ENCODE results near the gene ABLIM1. TPM values are rescaled to one million over a fixed set of nuclear protein-coding genes. Genes with fewer than 3 reads are reported as not detected.

Gene ABLIM1
- total RNA-seq, 1 donor from 2014 or later: 87.7 TPM

- H3K36me3 ChIP-seq: no peaks in the 10 kb centered on the region
- intact Hi-C loops (cut with DNase I): no loop called here
- H3K27me3 ChIP-seq: no peaks in the 10 kb centered on the region
- TF ChIP-seq, protein P1, sequence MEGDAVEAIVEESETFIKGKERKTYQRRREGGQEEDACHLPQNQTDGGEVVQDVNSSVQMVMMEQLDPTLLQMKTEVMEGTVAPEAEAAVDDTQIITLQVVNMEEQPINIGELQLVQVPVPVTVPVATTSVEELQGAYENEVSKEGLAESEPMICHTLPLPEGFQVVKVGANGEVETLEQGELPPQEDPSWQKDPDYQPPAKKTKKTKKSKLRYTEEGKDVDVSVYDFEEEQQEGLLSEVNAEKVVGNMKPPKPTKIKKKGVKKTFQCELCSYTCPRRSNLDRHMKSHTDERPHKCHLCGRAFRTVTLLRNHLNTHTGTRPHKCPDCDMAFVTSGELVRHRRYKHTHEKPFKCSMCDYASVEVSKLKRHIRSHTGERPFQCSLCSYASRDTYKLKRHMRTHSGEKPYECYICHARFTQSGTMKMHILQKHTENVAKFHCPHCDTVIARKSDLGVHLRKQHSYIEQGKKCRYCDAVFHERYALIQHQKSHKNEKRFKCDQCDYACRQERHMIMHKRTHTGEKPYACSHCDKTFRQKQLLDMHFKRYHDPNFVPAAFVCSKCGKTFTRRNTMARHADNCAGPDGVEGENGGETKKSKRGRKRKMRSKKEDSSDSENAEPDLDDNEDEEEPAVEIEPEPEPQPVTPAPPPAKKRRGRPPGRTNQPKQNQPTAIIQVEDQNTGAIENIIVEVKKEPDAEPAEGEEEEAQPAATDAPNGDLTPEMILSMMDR (IDR thresholded peaks at IDR 0.05): no peak
- H3K9me3 ChIP-seq: no peaks in the 10 kb centered on the region
- H3K4me3 ChIP-seq: no peak overlapping the region
- no peak for DNase-seq (ENCODE audit: low spot score in 2 of 2)
- no peak overlapping the region for H3K27ac ChIP-seq
- H3K4me1 ChIP-seq: no peaks in the 10 kb centered on the region
These were observed 64.1 kb downstream of the ABLIM1 start for GRCh38 chr10:114593816-114594468.

GRCh38 chr10:114593240-114593792, 64.8 kb downstream of the ABLIM1 start:
- Histone ChIP-seq H3K9me3 (no peaks in the 10 kb centered on the region), H3K27me3 (no peaks in the 10 kb centered on the region), H3K4me3 (no peak overlapping the region), H3K36me3 (no peaks in the 10 kb centered on the region), H3K4me1 (no peaks in the 10 kb centered on the region), H3K27ac (no peak overlapping the region)
- intact Hi-C loops (cut with DNase I): no loop called here
- TF ChIP-seq, protein P1 (IDR thresholded peaks at IDR 0.05): no peak
- no peak for DNase-seq (ENCODE audit: low spot score in 2 of 2)

DNA sequence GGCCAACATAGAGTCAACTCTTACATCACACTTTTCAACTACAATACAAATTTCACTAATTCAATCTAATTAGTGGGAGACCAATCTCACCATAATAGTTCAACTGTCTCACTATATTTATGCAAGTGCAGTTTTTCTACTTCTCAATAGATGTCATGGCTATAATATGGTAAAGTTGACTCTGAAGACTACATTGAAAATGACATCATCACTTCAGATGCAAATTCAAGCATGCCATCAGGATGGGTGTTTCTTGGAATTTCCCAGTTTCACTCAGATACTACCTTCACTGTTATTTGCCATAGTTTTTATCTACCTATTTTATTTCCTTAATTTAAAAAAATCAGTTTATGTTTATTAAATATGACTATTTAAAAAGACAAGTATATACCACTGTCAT, 67.1 kb downstream of the ABLIM1 start:
- no peaks in the 10 kb centered on the region for H3K36me3 ChIP-seq
- no peaks in the 10 kb centered on the region for H3K4me1 ChIP-seq
- intact Hi-C loops (cut with DNase I): no loop called here
- H3K27ac ChIP-seq: no peak overlapping the region
- H3K4me3 ChIP-seq: no peak overlapping the region
- no peaks in the 10 kb centered on the region for H3K9me3 ChIP-seq
- H3K27me3 ChIP-seq: no peaks in the 10 kb centered on the region
- TF ChIP-seq, protein P1 (IDR thresholded peaks at IDR 0.05): no peak
- DNase-seq (ENCODE audit: low spot score in 2 of 2): no peak

DNA sequence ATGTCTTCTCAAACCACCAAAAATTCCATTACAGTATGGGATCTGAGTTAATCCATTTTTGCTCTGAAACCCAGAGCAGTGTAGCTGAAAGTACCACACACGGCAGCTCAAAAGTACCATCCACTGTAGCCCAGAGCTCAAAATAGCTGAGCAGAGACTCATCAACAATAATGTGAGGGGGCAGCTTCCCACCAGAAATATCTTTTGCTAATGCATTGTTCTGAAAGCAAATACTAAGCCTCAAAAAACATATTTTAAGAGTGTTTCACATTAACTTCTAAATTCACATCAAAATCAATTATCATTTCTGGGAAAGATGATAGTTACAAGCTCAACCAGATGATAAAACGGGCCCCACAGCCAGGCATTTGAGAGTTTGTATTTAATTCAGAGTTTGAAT, 73.7 kb downstream of the ABLIM1 start:
- intact Hi-C loops (cut with DNase I): no loop called here
- no peaks in the 10 kb centered on the region for H3K36me3 ChIP-seq
- no peak overlapping the region for H3K27ac ChIP-seq

DNA sequence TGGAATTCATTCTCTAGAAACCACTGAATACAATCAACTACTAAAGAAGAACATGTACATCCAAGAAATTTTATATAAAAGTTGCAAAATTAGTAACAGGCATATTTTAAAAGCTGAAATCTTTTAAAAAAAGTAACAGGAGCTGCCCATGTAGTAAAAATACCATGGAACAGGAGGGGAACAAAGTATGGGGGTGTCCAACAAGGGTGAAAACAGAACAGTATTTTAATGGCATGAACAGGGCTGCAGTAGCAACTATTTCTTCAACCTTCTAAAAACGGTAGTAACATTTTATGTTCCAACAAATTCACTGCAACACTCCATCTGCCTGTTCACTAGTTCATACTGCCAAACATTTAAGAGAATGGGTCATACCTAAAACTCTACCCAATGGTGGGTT, 77.0 kb downstream of the ABLIM1 start:
- no peak for DNase-seq (ENCODE audit: low spot score in 2 of 2)
- Histone ChIP-seq H3K4me1 (peaks cover 0 to 15% of the 10 kb centered on the region in 2 donors), H3K27me3 (no peaks in the 10 kb centered on the region), H3K36me3 (no peaks in the 10 kb centered on the region), H3K27ac (no peak overlapping the region), H3K9me3 (no peaks in the 10 kb centered on the region), H3K4me3 (no peak overlapping the region)
- TF ChIP-seq, protein P1 (IDR thresholded peaks at IDR 0.05): no peak
- intact Hi-C loops (cut with DNase I): no loop called here

More for the DNA sequence above, 73.7 kb downstream of the ABLIM1 start:
- Histone ChIP-seq H3K4me1 (no peaks in the 10 kb centered on the region), H3K27me3 (no peaks in the 10 kb centered on the region), H3K9me3 (no peaks in the 10 kb centered on the region), H3K4me3 (no peak overlapping the region)
- TF ChIP-seq, protein P1 (IDR thresholded peaks at IDR 0.05): no peak
- no peak for DNase-seq (ENCODE audit: low spot score in 2 of 2)

Data from ascending aorta (tissue), 2 donors.